ENCODE data around the gene E2F6. TPM values are rescaled to one million over a fixed set of nuclear protein-coding genes. Genes with fewer than 3 reads are reported as not detected.
A peak's percentile ranks its signal among the peaks of the same experiment; 100 is the strongest.

E2F6 gene
- polyA plus RNA-seq, 1 of the 3 experiments (the other 2 are of a cell fraction) = 15.3 TPM

GRCh38 chr2:11417946-11418585 is 47.9 kb downstream of the E2F6 start:
- CTCF ChIA-PET = interaction anchor here (0.6 to 18.9 kb wide), 12 partner anchors 10 to 586 kb away, joined by 3 to 294 read pairs (median 4); a partner anchor contains a TSS
- TF ChIP-seq CTCF (IDR thresholded peaks at IDR 0.05) = peak; percentile 44
- peak; percentile 18; the same call in 1 of the 2 replicates for TF ChIP-seq RAD21 (IDR thresholded peaks at IDR 0.05; ENCODE audit: low read length)
- TF ChIP-seq MXI1 (IDR thresholded peaks at IDR 0.05; ENCODE audit: low read depth, low read length) = no peak
- no peak for TF ChIP-seq EP300 (IDR thresholded peaks at IDR 0.05; ENCODE audit: borderline replicate concordance in 1 of 2, low read depth in 1 of 2, low read length in 1 of 2)
- no peaks in the 10 kb centered on the region for H3K9me2 ChIP-seq
- no peaks in the 10 kb centered on the region for H3F3A ChIP-seq (replicated peaks; ENCODE audit: insufficient read depth)
- no peak overlapping the region for H3K4me3 ChIP-seq (ENCODE audit: low read depth in 2 of 2, low read length in 1 of 2)
- DNase-seq = no peak
- 50% methylated on average over 8 of the region's 8 CpGs for WGBS (ENCODE audit: low lambda C conversion rate)
- POLR2A ChIA-PET = no interaction called here
- no peaks in the 10 kb centered on the region for H3K36me3 ChIP-seq (replicated peaks in 1 of 2; ENCODE audit: control insufficient read depth in 1 of 2, insufficient read depth in 2 of 2, low read length in 1 of 2)
- H3K9me3 ChIP-seq = peaks cover 10% of the 10 kb centered on the region; the same call in 1 of the 2 replicates
- H4K20me1 ChIP-seq (ENCODE audit: insufficient read depth) = no peaks in the 10 kb centered on the region
- H3K4me1 ChIP-seq (ENCODE audit: control insufficient read depth in 1 of 2, insufficient read depth in 2 of 2, low read depth in 1 of 2, low read length in 1 of 2) = peaks cover 0 to 2% of the 10 kb centered on the region in 2 experiments; a peak in 1 of 4 replicates
- no peak overlapping the region for H2AFZ ChIP-seq (ENCODE audit: low read depth)
- H3K27ac ChIP-seq (ENCODE audit: low read depth in 2 of 2, low read length in 1 of 2) = no peak overlapping the region
- H3K27me3 ChIP-seq (ENCODE audit: insufficient read depth) = no peaks in the 10 kb centered on the region
- no peak overlapping the region for H3K4me2 ChIP-seq
- H3K79me2 ChIP-seq (ENCODE audit: insufficient read depth) = no peaks in the 10 kb centered on the region
- H3K9ac ChIP-seq = no peak overlapping the region

- DNase-seq = no peak
- Histone ChIP-seq H3K27me3 (ENCODE audit: insufficient read depth) (no peaks in the 10 kb centered on the region), H3K79me2 (ENCODE audit: insufficient read depth) (no peaks in the 10 kb centered on the region), H2AFZ (ENCODE audit: low read depth) (no peak overlapping the region), H3K9ac (no peak overlapping the region), H3F3A (replicated peaks; ENCODE audit: insufficient read depth) (no peaks in the 10 kb centered on the region), H3K4me1 (ENCODE audit: control insufficient read depth in 1 of 2, insufficient read depth in 2 of 2, low read depth in 1 of 2, low read length in 1 of 2) (peaks cover 0 to 3% of the 10 kb centered on the region in 2 experiments; a peak in 1 of 4 replicates), H4K20me1 (ENCODE audit: insufficient read depth) (no peaks in the 10 kb centered on the region), H3K4me3 (ENCODE audit: low read depth in 2 of 2, low read length in 1 of 2) (no peak overlapping the region), H3K4me2 (no peak overlapping the region), H3K9me2 (no peaks in the 10 kb centered on the region), H3K9me3 (peaks cover 10% of the 10 kb centered on the region; the same call in 1 of the 2 replicates), H3K27ac (ENCODE audit: low read depth in 2 of 2, low read length in 1 of 2) (no peak overlapping the region), H3K36me3 (replicated peaks in 1 of 2; ENCODE audit: control insufficient read depth in 1 of 2, insufficient read depth in 2 of 2, low read length in 1 of 2) (no peaks in the 10 kb centered on the region)
- ChIA-PET POLR2A (no interaction called here), CTCF (interaction anchor here (1.1 to 18.9 kb wide), 5 partner anchors 9 to 585 kb away, joined by 3 to 294 read pairs (median 9); a partner anchor contains a TSS)
- 100% methylated on average over 2 of the region's 2 CpGs for WGBS (ENCODE audit: low lambda C conversion rate)
- TF ChIP-seq GABPA (IDR thresholded peaks at IDR 0.05; ENCODE audit: low read depth) = no peak
- no peak for TF ChIP-seq FOXJ3 (CRISPR knock-in tag; IDR thresholded peaks at IDR 0.05)
These were observed 49.0 kb downstream of the E2F6 start for GRCh38 chr2:11416931-11417330.

- Histone ChIP-seq H4K20me1 (ENCODE audit: insufficient read depth) (no peaks in the 10 kb centered on the region), H3K9me3 (peaks cover 10% of the 10 kb centered on the region; the same call in 1 of the 2 replicates), H3K4me1 (ENCODE audit: control insufficient read depth in 1 of 2, insufficient read depth in 2 of 2, low read depth in 1 of 2, low read length in 1 of 2) (peaks cover 0 to 8% of the 10 kb centered on the region in 2 experiments; a peak in 1 of 4 replicates), H3K36me3 (replicated peaks in 1 of 2; ENCODE audit: control insufficient read depth in 1 of 2, insufficient read depth in 2 of 2, low read length in 1 of 2) (no peaks in the 10 kb centered on the region), H3K27me3 (ENCODE audit: insufficient read depth) (no peaks in the 10 kb centered on the region), H3F3A (replicated peaks; ENCODE audit: insufficient read depth) (no peaks in the 10 kb centered on the region), H3K79me2 (ENCODE audit: insufficient read depth) (no peaks in the 10 kb centered on the region), H2AFZ (ENCODE audit: low read depth) (no peak overlapping the region), H3K27ac (ENCODE audit: low read depth in 2 of 2, low read length in 1 of 2) (no peak overlapping the region), H3K4me2 (no peak overlapping the region), H3K9me2 (no peaks in the 10 kb centered on the region), H3K9ac (no peak overlapping the region), H3K4me3 (ENCODE audit: low read depth in 2 of 2, low read length in 1 of 2) (no peak overlapping the region)
- ChIA-PET CTCF (interaction anchor here (0.9 to 18.9 kb wide), 5 partner anchors 11 to 584 kb away, joined by 3 to 294 read pairs (median 4); a partner anchor contains a TSS), POLR2A (no interaction called here)
- TF ChIP-seq JUND (IDR thresholded peaks at IDR 0.05) (no peak), EZH2phosphoT487 (IDR thresholded peaks at IDR 0.05; ENCODE audit: borderline replicate concordance, low read depth) (no peak), MAX (IDR thresholded peaks at IDR 0.05; ENCODE audit: low read depth) (no peak), ELF1 (IDR thresholded peaks at IDR 0.05) (no peak), IRF3 (IDR thresholded peaks at IDR 0.05; ENCODE audit: low read depth, low read length) (no peak), RXRA (IDR thresholded peaks at IDR 0.05; ENCODE audit: borderline replicate concordance, low read depth) (no peak), TEAD4 (IDR thresholded peaks at IDR 0.05; ENCODE audit: borderline replicate concordance, insufficient read depth) (no peak), MXI1 (IDR thresholded peaks at IDR 0.05; ENCODE audit: low read depth, low read length) (no peak)
- DNase-seq = no peak
- 94% methylated on average over 2 of the region's 2 CpGs for WGBS (ENCODE audit: low lambda C conversion rate)
These were observed 49.8 kb downstream of the E2F6 start for GRCh38 chr2:11416186-11416585.

Data from SK-N-SH (cell line).